Left ventricle myocardium superior (tissue), 1 donor: ENCODE data around the gene KRTAP1-4. TPM values are rescaled to one million over a fixed set of nuclear protein-coding genes. Genes with fewer than 3 reads are reported as not detected.
"Not testable (repeated sequence)": the region's sequence is repeated elsewhere in the genome, so short reads cannot be mapped to it uniquely, and the experiment has no call there.

Experiments used
- ATAC-seq: fragments of 200-7000 bp; cut with Tn5 transposase; one replicate; pipeline ENCODE4 v1.9.1; 2020; ENCODE audit warnings: mild to moderate bottlenecking, moderate library complexity
- DNase-seq: peaks from one replicate; pipeline ENCODE4 v3.0.0-alpha.2; 2020
- intact Hi-C: fragments of 100-400 bp; cut with micrococcal nuclease; formaldehyde crosslinking; loops from one replicate; pipeline ENCODE4 v1.11.0; 2022
- total RNA-seq: library from RNA; stranded (reverse); fragmentation: NEBNext Ultra II Directional; extraction: Animal tissue kit (Norgen Biotek cat#: 25700); gene quantifications from one replicate; pipeline ENCODE4 v1.2.1, GENCODE V29; 2021
- donor health status: DM: no; HTN: yes; CAD: no; lungs with severe emphysema.

The KRTAP1-4 gene
- total RNA-seq, 1 donor from 2014 or later = not detected

- intact Hi-C loops = no loop called here
- DNase-seq (no peak), ATAC-seq (no peak)
These were observed 17.5 kb downstream of the KRTAP1-4 start for GRCh38 chr17:41012326-41013120.

GRCh38 chr17:41010441-41010840, 19.6 kb downstream of the KRTAP1-4 start:
- intact Hi-C loops = no loop called here
- ATAC-seq = no peak
- DNase-seq = no peak

- DNase-seq (no peak), ATAC-seq (no peak)
- intact Hi-C loops = loop anchor here (5.0 kb wide), 1 partner anchor 42 kb away; no protein-coding TSS in a partner anchor
These were observed 20.1 kb downstream of the KRTAP1-4 start for GRCh38 chr17:41009936-41010335.

- intact Hi-C loops = loop anchor here (5.0 kb wide), 1 partner anchor 43 kb away; no protein-coding TSS in a partner anchor
- DNase-seq (no peak), ATAC-seq (no peak)
These were observed 20.7 kb downstream of the KRTAP1-4 start for GRCh38 chr17:41009301-41009760.

- no peak for DNase-seq
- intact Hi-C loops = loop anchor here (5.0 kb wide), 1 partner anchor 43 kb away; no protein-coding TSS in a partner anchor
- no peak for ATAC-seq
These were observed 21.2 kb downstream of the KRTAP1-4 start, which contains the start of gene KRTAP3-1 for GRCh38 chr17:41008811-41009210. Gene KRTAP3-1 (minus strand): TSS chr17:41009128. CDS start chr17:41009074, 54 bp downstream.

GRCh38 chr17:41004397-41004796, 25.6 kb downstream of the KRTAP1-4 start:
- ATAC-seq (no peak), DNase-seq (no peak)
- intact Hi-C loops = no loop called here

- intact Hi-C loops = no loop called here
- ATAC-seq (no peak), DNase-seq (no peak)
These were observed 26.1 kb downstream of the KRTAP1-4 start for GRCh38 chr17:41003926-41004325.

- ATAC-seq (no peak), DNase-seq (no peak)
- intact Hi-C loops = no loop called here
These were observed 27.2 kb downstream of the KRTAP1-4 start for GRCh38 chr17:41002814-41003213.

GRCh38 chr17:41001795-41002194, 28.2 kb downstream of the KRTAP1-4 start:
- intact Hi-C loops = no loop called here
- ATAC-seq (no peak), DNase-seq (no peak)

- ATAC-seq, intact Hi-C loops, DNase-seq: not testable (repeated sequence)
These were observed 30.4 kb downstream of the KRTAP1-4 start, which contains the start of gene KRTAP3-2 for GRCh38 chr17:40999563-40999962. Gene KRTAP3-2 (minus strand): TSS chr17:40999906. CDS start chr17:40999853, 53 bp downstream.

- intact Hi-C loops = no loop called here
- DNase-seq = no peak
- ATAC-seq = no peak
These were observed 32.6 kb downstream of the KRTAP1-4 start for GRCh38 chr17:40997361-40997760.

- DNase-seq (no peak), ATAC-seq (no peak)
- intact Hi-C loops = no loop called here
These were observed 33.2 kb downstream of the KRTAP1-4 start for GRCh38 chr17:40996829-40997228.

- ATAC-seq (no peak), DNase-seq (no peak)
- intact Hi-C loops = no loop called here
These were observed 34.9 kb downstream of the KRTAP1-4 start for GRCh38 chr17:40995116-40995515.

GRCh38 chr17:40993839-40994238, 36.2 kb downstream of the KRTAP1-4 start, which contains the start of gene KRTAP3-3:
Gene KRTAP3-3 (minus strand): TSS chr17:40994164. CDS start chr17:40994097, 67 bp downstream.
- intact Hi-C loops = no loop called here
- DNase-seq (no peak), ATAC-seq (no peak)

- DNase-seq (no peak), ATAC-seq (no peak)
- intact Hi-C loops = no loop called here
These were observed 36.9 kb downstream of the KRTAP1-4 start for GRCh38 chr17:40993084-40993483.

GRCh38 chr17:40992666-40993065, 37.3 kb downstream of the KRTAP1-4 start:
- no peak for DNase-seq

GRCh38 chr17:40986920-40987319, 43.1 kb downstream of the KRTAP1-4 start:
- DNase-seq (no peak), ATAC-seq (no peak)
- intact Hi-C loops = no loop called here

More at GRCh38 chr17:40992666-40993065, 37.3 kb downstream of the KRTAP1-4 start:
- intact Hi-C loops = no loop called here
- no peak for ATAC-seq

- no peak for ATAC-seq
These were observed 45.8 kb downstream of the KRTAP1-4 start, which contains the start of gene KRT40 for GRCh38 chr17:40984226-40984625. Gene KRT40 (minus strand): TSS chr17:40984326. CDS start chr17:40984273, 53 bp downstream.

GRCh38 chr17:40981115-40981514, 48.9 kb downstream of the KRTAP1-4 start:
- no peak for ATAC-seq
- no peak for DNase-seq
- intact Hi-C loops = no loop called here

More at GRCh38 chr17:40984226-40984625, 45.8 kb downstream of the KRTAP1-4 start, which contains the start of gene KRT40:
- intact Hi-C loops = no loop called here
- DNase-seq = no peak

- no peak for ATAC-seq
- no peak for DNase-seq
- intact Hi-C loops = no loop called here
These were observed 49.4 kb downstream of the KRTAP1-4 start for GRCh38 chr17:40980596-40980995.
